GM12864 (cell line): ENCODE data around the gene FGD2.
A peak's percentile ranks its signal among the peaks of the same experiment; 100 is the strongest.

ENCODE experiments used
- DNase-seq: peaks from one replicate; pipeline ENCODE4 v3.0.0-alpha.2; 2011; ENCODE audit warnings: low read depth
- H3K4me3 ChIP-seq: 2 replicates; pipeline ENCODE4 v1.5.1; 2011; ENCODE audit warnings: mild to moderate bottlenecking, low read depth, low read length, control low read depth
- TF ChIP-seq, protein P1 (sequence below): IDR thresholded peaks from 2 replicates; pipeline ENCODE4 v1.5.1; 2011; ENCODE audit warnings: low read depth, mild to moderate bottlenecking, moderate library complexity, low read length, control low read depth, inconsistent platforms; ENCODE audit errors: missing control alignments

FGD2 gene

DNA sequence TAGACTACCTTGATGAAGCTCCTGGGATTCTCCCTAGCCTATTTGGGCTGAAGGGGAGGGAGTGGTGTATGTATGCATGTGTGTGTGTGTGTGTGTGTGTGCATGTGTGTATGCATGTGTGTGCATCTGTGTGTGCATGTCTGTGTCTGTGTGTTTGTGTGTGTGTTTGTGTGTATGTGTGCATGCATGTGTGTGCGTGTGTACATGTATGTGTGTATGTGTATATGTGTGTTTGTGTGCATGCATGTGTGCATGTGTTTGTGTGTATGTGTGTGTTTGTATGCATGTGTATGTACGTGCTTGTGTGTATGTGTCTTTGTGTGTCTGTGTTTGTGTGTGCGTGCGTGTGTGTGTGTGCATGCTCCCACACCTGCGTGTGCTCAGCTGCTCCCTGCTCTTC, 15.4 kb downstream of the FGD2 start:
- H3K4me3 ChIP-seq: no peak overlapping the region
- DNase-seq: no peak
- TF ChIP-seq, protein P1, sequence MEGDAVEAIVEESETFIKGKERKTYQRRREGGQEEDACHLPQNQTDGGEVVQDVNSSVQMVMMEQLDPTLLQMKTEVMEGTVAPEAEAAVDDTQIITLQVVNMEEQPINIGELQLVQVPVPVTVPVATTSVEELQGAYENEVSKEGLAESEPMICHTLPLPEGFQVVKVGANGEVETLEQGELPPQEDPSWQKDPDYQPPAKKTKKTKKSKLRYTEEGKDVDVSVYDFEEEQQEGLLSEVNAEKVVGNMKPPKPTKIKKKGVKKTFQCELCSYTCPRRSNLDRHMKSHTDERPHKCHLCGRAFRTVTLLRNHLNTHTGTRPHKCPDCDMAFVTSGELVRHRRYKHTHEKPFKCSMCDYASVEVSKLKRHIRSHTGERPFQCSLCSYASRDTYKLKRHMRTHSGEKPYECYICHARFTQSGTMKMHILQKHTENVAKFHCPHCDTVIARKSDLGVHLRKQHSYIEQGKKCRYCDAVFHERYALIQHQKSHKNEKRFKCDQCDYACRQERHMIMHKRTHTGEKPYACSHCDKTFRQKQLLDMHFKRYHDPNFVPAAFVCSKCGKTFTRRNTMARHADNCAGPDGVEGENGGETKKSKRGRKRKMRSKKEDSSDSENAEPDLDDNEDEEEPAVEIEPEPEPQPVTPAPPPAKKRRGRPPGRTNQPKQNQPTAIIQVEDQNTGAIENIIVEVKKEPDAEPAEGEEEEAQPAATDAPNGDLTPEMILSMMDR: no peak

DNA sequence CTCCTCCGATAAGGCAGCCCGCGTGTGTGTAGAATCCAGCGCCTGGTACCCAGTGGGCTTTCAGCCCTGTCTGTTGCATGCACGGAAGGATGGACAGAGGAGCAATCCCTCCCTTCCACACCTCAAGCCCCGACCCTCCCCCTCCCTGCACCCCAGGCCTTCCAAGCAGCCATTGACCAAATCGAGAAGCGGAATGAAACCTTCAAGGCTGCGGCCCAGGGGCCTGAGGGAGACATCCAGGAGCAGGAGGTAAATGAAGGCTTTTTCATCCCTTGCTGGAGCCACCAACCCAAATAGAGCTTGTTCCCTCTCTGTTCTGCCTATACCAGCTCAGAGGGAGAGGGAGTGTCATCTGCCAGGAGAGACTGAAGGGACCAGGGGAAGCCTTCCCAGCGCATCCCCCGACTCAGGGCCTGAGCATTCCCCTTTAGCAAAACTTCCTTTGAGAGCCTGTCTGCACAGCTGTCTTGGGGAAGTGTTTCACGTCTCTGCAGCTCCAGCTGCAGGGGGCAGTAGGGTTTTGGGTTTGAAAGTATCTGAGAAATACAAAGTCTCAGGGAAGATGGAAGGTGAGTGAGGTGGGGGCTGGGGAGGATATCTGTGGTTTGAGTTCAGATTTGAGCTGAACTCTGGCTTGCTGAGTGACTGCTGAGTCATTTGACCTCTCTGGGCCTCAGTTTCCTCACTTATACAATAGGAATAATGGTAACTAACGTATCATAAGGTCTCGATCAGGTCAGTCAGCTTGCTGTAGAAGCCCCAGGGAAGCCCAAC, 16.1 kb downstream of the FGD2 start:
- no peak overlapping the region for H3K4me3 ChIP-seq
- TF ChIP-seq, protein P1: peak; percentile 33
- no peak for DNase-seq

DNA sequence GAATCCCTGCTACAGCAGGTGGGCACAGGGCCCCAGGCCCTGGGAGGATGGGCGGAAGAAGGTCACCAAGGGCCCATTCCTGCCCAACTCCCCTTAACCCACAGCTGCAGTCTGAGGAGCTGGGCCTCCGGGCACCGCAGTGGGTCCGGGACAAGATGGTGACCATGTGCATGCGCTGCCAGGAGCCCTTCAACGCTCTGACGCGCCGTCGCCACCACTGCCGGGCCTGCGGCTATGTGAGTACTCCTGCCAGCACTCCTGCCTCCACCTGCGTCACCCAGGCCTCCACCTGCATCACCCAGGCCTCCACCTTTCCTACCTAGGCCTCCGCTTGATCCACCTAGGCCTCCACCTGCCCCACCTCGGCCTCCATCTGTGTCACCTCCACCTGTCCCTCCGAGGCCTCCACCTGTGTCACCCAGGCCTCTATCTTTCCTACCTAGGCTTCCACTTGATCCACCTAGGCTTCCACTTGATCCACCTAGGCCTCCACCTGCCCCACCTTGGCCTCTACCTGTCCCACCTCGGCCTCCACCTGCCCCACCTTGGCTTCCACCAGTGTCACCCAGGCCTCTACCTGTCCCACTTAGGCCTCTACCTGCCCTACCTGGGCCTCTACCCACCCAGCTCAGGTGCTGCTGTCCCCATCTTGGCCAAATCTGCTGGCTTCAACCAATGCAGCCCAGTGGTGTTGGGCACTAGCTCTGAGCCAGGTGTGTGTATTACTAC, 16.8 kb downstream of the FGD2 start:
- no peak overlapping the region for H3K4me3 ChIP-seq
- TF ChIP-seq, protein P1: no peak
- no peak for DNase-seq

DNA sequence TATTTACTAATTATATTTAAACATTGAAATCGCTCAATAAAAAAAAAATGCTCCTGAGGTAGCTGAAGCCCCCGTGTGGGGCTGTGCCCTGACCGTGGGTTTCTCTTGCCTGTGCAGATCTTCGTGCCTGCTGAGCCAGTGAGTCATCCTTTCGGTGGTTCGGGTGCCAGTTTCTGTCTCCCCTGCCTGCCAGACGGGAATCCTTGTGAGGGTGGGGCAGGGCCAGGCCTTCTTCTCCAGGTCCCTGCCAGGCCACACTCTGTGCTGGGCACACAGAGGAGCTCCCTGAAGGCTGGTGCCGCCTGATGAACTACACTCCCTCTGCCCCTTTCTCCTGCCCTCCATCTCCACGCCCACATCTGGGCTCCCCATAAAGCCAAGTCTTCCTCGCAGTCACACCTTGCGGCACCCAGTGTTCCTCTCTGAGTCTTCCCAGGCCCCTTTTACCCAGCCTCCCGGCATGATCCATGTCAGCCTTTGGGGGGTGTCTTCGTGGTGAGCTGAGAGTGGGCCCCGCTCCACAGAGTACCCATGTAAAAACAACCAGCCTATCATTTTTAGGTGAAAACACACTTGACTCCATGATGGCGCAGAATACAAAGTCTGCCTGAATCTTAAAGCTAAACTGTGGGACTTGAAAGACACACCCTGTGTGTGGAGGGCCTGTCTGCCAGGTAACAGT, 19.3 kb downstream of the FGD2 start:
- TF ChIP-seq, protein P1: no peak
- H3K4me3 ChIP-seq: no peak overlapping the region
- no peak for DNase-seq

DNA sequence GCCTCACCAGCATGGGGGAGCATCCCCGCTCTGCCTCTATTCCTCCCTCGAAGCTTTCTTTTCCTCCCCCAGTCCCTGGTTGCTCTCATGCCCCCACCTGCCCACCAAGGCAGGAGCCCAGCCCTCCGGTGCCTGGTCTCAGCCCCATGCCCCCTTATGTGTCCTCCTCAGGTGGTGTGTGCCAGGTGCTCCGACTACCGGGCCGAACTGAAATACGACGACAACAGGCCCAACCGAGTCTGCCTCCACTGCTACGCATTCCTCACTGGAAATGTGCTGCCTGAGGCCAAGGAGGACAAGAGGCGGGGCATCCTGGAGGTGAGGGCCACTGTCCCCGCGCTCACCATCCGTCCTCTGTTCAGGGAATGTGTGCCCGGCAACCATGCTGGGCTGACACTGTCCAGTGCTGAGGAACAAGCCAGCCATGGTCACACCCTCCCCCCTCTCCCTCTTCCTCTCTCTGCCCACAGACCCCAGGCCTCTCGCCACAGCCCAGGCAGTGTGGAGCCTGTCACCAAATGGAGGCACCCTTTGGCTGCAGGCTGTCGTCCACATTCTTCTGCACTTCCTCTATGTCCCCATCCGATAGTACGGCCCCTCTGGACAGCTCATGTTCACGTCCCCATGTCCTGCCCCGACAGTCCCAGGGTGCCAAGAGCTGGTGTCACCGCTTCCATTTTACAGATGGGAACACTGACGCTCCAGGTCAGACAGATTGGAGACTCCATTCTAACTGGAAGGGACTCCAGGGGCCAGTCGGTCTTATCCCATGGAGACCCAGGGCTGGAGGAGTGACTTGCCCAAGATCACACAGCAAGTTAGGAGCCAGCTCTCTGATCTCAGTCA, 20.4 kb downstream of the FGD2 start:
- H3K4me3 ChIP-seq: no peak overlapping the region
- TF ChIP-seq, protein P1: no peak
- DNase-seq: no peak

DNA sequence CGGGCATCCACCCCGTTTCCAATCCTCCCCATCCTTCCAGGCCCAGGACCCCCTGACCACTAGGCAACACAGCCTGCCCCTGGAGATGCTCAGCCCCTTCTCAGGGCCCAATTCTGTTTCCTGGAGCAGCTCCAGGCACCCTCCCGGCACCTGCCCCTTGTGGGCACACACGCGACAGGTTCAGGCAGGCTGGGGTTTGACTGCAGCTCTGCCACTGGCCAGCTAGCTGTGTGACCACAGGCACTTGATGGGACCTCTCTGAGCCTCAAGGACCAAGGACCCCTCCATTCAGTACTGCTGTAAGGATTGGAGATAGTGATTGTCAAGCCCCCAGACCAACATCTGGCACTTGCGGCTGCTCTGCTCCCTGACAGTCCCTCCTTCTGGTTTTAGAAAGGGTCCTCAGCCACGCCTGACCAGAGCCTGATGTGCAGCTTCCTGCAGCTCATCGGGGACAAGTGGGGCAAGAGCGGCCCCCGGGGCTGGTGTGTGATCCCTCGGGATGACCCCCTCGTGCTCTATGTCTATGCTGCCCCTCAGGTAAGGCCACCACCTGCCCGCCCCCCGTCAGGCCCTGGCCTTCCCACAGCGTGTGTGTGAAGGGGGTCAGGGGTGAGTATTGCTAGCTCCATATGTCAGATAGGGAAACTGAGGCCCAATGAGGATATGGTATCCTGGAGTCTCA, 21.7 kb downstream of the FGD2 start:
- TF ChIP-seq, protein P1: no peak
- no peak overlapping the region for H3K4me3 ChIP-seq
- no peak for DNase-seq
